Measurements from ENCODE around the gene ITLN2.

- TF ChIP-seq TAF1 (IDR thresholded peaks at IDR 0.05; ENCODE audit: borderline replicate concordance, low read depth, low read length) (no peak), POLR2A (IDR thresholded peaks at IDR 0.05; ENCODE audit: low read depth, low read length) (no peak)
These were observed 52.8 kb downstream of the ITLN2 start for GRCh38 chr1:160901768-160902167.

Data from GM12892 (cell line).